ENCODE results near the gene KRT83. TPM values are rescaled to one million over a fixed set of nuclear protein-coding genes. Genes with fewer than 3 reads are reported as not detected.

Gene KRT83
- polyA plus RNA-seq, 3 donors = not detected

Other genes with a start within 250 kb of the KRT83 start
- gene SMIM41, start 241.7 kb downstream of the KRT83 start, polyA plus RNA-seq (ENCODE audit: insufficient read length in 3 of 3) = under 1 TPM; 0.61 to 0.73 (median 0.73) TPM
- 1 to 10 TPM in 1 of 3 donors, under 1 TPM in 2; 0.70 to 1.1 (median 0.99) TPM for gene KRT80, start 129.4 kb downstream of the KRT83 start, polyA plus RNA-seq (ENCODE audit: insufficient read length in 3 of 3)
- 10 to 100 TPM; 62.3 to 83.1 (median 64.3) TPM for gene KRT7, start 88.2 kb downstream of the KRT83 start, polyA plus RNA-seq (ENCODE audit: insufficient read length in 3 of 3)
- not detected for gene KRT86, start 46.8 kb downstream of the KRT83 start, polyA plus RNA-seq (ENCODE audit: insufficient read length in 3 of 3)
- under 1 TPM in 1 of 3 donors, not detected in 2; 0.11 TPM for gene KRT81, start 29.9 kb downstream of the KRT83 start, polyA plus RNA-seq (ENCODE audit: insufficient read length in 3 of 3)
- not detected for gene KRT85, start 46.1 kb upstream of the KRT83 start, polyA plus RNA-seq (ENCODE audit: insufficient read length in 3 of 3)
- gene KRT84, start 64.3 kb upstream of the KRT83 start, polyA plus RNA-seq (ENCODE audit: insufficient read length in 3 of 3) = not detected
- gene KRT82, start 84.9 kb upstream of the KRT83 start, polyA plus RNA-seq (ENCODE audit: insufficient read length in 3 of 3) = not detected
- gene KRT75, start 113.0 kb upstream of the KRT83 start, polyA plus RNA-seq (ENCODE audit: insufficient read length in 3 of 3) = not detected
- not detected for gene KRT6B, start 130.7 kb upstream of the KRT83 start, polyA plus RNA-seq (ENCODE audit: insufficient read length in 3 of 3)
- not detected for gene KRT6C, start 152.4 kb upstream of the KRT83 start, polyA plus RNA-seq (ENCODE audit: insufficient read length in 3 of 3)
- gene KRT6A, start 171.9 kb upstream of the KRT83 start, polyA plus RNA-seq (ENCODE audit: insufficient read length in 3 of 3) = not detected
- 1 to 10 TPM in 1 of 3 donors, under 1 TPM in 2; 0.44 to 1.1 (median 0.59) TPM for gene KRT5, start 199.0 kb upstream of the KRT83 start, polyA plus RNA-seq (ENCODE audit: insufficient read length in 3 of 3)
- not detected for gene KRT71, start 231.7 kb upstream of the KRT83 start, polyA plus RNA-seq (ENCODE audit: insufficient read length in 3 of 3)